Stimulated activated CD8-positive, alpha-beta memory T cell treated with anti-CD3 and anti-CD28 coated beads, Interleukin-4, amount 100 ng/mL, for 4 hours (primary cell): ENCODE results near the gene ROCK1.
"Not testable (repeated sequence)": the region's sequence is repeated elsewhere in the genome, so short reads cannot be mapped to it uniquely, and the experiment has no call there.

Experiments
- DNase-seq, 2 donors: peaks; one replicate each; pipeline ENCODE4 v3.0.0-alpha.2; 2020; ENCODE audit warnings: low read depth in 2 of 2, low spot score in 1 of 2

The ROCK1 gene

GRCh38 chr18:21111346-21112139 is at the start of gene ROCK1:
Gene ROCK1, minus strand, starts transcription at chr18:21111813. Its CDS starts 903 bp downstream, at chr18:21110910.
- DNase-seq, result peak; percentile 96 to 99

- no peak for DNase-seq
Measured at GRCh38 chr18:21155443-21155842, 43.8 kb upstream of the ROCK1 start.

- no peak for DNase-seq
Measured at GRCh38 chr18:21146016-21146415, 34.4 kb upstream of the ROCK1 start.

- DNase-seq, result no peak
Measured at GRCh38 chr18:21145371-21145770, 33.8 kb upstream of the ROCK1 start.

DNA sequence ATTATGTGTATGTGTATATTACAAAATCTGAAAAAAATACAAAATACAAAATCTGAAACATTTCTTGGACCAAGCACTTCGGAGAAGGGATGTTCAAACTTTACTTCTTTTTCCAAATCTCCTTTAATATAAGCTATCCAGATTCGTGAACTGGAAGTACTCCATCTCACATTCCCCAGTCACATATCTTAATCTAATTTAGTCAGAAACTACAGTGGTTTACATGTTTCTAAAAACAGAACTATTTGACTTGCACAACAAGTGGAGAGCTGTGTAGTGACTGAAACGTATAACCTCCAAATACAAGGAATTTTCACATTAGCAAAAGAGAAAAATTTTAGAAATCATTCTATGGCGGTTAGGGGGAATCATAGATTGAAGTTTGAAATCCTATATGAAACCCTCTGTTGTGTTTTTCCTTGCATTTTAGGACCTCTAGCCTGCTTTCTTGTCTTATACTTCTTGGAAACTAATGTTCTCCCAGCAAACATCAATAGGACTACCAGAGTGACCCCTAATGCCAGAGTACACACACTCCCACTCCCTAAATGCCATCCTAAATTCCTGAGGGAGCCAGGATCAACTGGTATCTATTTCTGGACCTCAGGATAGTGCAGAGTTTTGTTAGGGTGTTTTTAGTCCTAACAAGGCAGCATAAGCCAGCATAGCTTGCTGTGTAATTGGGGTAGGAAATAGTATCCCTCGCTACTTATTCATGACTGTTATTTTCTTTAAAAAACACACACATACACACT is 30.2 kb upstream of the ROCK1 start:
- no peak for DNase-seq

DNA sequence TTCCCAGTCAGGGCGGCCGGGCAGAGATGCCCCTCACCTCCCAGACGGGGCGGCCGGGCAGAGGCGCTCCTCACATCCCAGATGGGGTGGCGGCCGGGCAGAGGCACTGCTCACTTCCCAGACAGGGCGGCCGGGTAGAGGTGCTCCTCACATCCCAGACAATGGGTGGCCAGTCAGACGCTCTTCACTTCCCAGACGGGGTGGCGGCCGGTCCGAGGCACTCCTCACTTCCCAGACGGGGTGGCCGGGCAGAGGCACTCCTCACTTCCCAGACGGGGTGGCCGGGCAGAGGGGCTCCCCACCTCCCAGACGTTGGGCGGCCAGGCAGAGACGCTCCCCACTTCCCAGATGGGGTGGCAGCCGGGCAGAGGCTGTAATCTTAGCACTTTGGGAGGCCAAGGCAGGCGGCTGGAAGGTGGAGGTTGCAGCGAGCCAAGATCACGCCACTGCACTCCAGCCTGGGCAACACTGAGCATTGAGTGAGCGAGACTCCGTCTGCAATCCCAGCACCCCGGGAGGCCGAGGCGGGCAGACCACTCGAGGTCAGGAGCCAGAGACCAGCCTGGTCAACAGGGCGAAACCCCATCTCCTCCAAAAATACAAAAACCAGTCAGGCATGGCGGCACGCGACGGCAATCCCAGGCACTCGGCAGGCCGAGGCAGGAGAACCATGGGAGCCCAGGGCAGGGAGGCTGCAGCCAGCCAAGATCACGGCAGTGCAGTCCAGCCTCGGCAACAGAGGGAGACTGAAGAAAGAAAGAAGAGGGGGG is 26.3 kb upstream of the ROCK1 start:
- DNase-seq, result not testable (repeated sequence)

DNA sequence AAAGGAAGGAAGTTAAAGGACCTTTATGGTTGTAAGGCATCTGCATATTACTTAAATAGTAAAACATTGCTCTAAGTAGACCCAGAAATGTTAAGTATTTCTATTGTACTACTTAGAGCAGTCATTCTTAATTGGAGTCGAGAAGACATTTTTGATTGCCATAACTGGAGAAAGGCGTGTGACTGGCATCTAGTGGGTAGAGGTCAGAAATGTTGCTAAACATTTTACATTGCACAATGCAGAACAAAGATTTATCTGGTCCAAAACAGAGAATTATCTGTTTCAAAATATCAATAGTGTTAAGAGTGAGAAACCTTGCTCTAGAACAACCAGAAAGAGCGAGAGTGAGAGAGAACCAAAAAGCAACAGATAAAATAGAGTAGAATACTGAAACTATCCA is 23.3 kb upstream of the ROCK1 start:
- no peak for DNase-seq

- DNase-seq, result no peak
Measured at GRCh38 chr18:21132398-21132918, 20.8 kb upstream of the ROCK1 start.

- DNase-seq, result no peak
Measured at GRCh38 chr18:21131698-21132227, 20.1 kb upstream of the ROCK1 start.

DNA sequence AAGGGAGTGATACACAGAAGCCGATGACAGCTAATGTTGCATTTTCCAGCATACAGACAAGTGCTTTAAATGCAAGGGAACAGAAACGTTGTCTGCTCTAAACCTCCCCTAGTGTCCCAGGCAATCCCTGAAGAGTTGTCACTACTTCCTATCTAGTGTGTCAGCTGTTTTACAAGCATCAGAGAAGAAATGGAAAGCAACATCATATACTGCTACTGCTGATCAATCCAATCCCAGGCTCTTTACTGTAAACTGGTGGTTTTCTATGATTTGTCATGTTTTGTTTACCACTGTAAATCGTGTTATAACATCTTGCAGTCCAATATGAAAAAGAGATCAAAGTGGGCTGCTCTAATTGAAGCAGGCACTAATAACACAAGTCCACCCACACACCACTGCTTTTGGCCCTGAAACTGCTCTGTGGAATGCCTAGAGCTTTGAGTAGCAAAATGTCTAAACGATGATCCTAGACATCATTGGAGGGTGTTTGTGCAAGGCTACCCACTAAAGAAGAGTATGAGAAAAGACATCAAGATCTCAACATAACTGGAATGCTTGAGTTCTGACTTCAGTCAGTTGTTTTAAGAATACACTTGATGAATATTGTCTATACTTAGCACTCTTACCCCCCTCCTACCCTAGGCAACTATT is 18.1 kb upstream of the ROCK1 start:
- no peak for DNase-seq

- no peak for DNase-seq
Measured at GRCh38 chr18:21123290-21123926, 11.8 kb upstream of the ROCK1 start.

DNA sequence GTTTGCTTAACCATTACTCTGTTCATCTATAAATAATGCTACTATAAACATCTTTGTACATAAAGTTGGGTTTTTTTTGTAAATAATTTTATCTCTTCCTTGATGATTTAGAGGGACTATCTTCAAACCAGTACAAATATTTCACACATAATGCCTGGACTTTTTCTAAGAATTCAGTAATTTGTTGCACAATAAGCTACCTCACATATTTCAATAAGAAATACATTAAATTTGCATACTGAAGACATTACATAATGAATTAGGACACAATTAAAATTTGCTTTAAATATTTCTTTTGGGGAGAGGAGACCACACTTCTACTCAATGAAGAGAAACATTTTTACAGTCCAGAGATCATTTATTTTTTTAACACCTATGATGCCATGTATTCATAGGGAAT is 7.2 kb upstream of the ROCK1 start:
- no peak for DNase-seq

DNA sequence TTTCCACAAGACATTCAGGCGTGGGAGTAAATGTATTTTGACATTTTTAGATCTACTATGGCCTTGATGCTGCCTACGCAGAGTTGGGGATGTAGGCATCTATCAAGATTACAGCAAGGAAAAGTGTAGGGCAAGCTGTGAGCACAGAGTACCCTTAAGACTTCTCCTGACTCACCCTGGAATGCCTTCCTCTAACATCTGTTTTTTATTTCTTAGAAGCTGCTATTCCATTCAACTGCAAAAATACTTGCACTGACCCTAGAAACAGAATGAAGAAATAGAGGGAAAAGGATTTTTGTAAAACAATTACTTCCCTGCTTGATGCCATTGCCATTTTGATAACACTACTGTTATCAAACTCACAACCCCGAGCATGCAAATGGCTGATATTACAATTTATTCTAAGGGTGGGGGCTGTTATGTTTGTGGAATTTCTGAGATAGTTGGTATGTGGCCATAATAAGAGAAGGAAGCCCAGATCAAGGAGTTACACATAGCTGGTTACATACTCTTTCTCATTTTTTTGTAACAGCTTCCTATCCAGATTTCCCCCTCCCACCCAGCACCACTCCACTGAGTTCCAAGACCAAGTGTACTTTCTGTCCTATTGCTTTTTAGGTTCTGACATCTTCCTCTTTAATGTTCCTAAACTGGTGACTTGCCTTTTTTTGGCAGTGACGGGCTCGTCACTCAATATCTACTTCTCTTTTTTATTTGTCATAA is 6.0 kb upstream of the ROCK1 start:
- DNase-seq, result no peak

- DNase-seq, result no peak
Measured at GRCh38 chr18:21115519-21116411, 4.2 kb upstream of the ROCK1 start.

DNA sequence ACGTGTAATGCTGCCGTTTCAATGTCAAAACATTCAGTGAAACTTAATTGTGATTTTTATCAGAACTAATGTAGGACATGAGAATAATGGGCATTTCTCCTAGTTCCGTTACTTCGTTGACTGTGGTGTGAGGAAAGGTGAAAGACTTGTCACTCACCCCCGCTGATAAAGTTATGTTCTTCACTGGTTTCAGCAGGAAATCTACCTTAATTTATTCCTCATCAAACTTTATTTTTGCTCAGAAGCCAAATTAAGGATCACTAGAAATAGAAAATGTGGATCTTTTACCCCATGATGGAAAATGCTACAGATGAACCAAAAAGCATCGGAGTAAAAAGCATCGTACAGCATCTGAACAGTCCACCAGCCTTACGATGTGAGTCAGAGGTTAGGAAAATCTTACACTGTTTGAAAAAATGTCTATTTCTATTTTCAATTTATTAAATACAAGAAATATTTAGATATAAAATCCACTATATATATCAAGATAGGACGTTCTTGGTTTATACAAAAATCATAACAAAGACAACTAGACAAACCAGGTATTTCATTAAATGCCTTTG is 1.0 kb upstream of the ROCK1 start:
- DNase-seq, result no peak

- peak in 1 of 2 donors; percentile 21 for DNase-seq
Measured at GRCh38 chr18:21112140-21112473, 494 bp upstream of the ROCK1 start.

- peak; percentile 37 to 45 for DNase-seq
Measured at GRCh38 chr18:21110713-21111345, 784 bp downstream of the ROCK1 start.
